NCI-H2227 treated with DMSO at 0.1 percent for 48 hours (cell line): ENCODE results near the gene GOLGA1.
"Not testable (repeated sequence)": the region's sequence is repeated elsewhere in the genome, so short reads cannot be mapped to it uniquely, and the experiment has no call there.

ENCODE experiments used
- DNase-seq: peaks from one replicate; lab custom pipeline; 2025; lab: John Stamatoyannopoulos, UW

Gene GOLGA1

DNA sequence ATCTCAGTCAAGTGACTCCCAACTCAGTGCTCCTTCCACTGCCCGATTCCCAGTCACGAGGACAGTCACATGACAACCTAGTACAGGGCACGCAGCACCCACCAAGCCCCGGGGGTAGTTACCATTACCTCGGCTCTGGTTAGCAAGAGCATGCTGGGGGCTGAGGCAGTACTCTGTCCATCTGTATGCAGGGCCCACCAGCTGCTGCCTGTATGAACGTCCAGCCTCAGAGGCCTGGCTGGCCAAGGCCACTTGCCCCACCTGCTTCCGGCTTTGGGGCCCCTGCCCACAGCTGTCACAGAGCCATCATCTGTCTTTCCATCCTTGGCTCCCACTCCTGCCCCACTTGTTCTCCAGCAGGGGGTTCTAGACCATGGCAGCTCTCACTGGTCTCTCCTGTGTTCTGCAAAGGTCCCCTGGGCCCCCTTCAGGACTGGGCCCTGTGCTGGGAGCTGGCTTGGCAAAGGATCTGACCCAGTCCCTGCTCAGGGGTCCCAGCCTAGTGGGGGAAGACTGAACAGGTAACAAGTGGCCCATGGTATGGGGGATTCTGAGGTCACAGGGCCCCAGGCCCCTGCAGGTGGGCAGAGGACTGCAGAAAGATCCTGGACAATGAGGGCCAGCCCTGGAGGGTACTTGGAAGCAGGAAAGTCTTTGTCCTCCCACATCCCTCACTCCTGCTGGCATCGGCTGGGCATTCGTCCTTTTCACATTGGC is 82.4 kb downstream of the GOLGA1 start:
- no peak for DNase-seq

DNA sequence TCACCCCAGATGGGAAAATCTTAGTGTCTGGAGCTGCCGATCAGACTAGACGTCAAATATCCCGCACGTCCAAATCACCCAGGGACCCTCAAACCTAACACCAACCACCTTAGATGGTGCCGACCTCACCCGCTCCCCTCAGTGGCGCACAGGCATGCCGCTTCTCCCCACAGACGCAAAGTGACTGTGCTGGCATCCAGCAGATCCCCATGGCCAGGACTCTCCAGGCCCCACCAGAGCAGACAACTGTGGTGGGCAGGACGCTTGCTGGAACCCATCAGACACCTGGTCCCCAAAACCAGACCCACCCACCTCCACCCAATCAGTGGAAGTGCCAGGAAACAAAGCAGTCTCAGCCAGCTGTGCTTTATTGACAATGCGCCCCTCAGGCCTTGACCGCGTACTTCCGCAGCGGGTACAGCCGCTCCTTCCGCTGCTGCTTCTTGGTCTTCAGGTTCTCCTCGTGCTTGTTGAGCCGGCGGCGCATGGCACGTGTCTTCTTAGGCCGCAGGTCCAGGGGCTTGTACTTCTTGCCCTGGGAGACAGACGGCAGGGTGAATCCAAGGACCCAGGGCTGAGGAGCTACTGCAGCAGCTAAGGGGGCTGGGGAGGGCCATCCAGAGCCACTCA is 83.2 kb downstream of the GOLGA1 start:
- no peak for DNase-seq

DNA sequence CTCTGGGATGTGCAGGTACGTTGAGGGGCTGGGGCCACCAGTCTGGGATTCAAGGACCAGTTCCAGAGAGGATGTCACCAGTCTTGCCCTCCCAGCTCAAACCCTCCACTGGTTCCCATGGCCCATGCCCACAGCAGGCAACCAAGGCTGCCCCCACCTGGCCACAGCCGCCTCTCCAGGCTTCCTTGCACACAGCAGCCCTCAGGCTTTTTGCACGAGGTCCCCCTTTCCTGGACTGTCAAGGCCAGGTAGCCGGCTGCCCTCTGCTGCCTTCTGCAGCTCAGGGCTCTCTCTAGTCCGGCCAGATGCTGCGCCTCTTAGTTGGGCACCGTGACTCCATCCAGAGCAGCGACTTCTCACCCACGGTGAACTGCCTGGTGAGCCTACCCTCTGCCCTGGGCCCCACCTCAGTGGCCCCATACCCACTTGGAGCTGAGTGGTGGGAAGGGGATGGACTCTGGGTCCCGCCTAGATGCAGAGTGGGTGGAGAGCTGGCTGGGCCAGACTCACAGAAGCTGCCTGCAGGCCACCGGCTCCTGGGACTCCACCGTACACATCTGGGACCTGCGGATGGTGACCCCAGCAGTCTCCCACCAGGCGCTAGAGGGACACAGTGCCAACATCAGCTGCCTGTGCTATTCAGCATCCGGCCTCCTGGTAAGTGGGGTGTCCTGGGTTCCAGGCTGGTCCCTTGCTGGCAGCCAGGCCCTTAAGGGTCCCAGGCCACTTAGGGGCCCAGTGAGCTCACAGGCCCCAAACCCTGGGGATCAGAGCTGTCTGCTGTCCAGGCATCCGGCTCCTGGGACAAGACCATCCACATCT is 84.7 kb downstream of the GOLGA1 start:
- DNase-seq, result no peak

DNA sequence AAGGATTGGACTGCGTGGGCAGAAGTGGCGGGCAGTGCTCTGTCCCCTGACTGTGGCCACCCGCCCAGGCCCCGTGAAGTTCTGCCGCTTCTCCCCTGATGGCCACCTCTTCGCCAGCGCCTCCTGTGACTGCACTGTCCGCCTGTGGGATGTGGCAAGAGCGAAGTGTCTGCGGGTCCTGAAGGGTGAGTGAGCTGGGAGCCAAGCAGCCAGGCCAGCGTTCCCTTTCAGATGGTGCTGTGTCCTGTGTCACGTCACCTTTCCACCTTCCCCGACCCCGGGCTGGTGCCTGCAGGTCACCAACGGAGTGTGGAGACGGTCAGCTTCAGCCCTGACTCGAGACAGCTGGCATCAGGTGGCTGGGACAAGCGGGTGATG is 85.3 kb downstream of the GOLGA1 start:
- no peak for DNase-seq

DNA sequence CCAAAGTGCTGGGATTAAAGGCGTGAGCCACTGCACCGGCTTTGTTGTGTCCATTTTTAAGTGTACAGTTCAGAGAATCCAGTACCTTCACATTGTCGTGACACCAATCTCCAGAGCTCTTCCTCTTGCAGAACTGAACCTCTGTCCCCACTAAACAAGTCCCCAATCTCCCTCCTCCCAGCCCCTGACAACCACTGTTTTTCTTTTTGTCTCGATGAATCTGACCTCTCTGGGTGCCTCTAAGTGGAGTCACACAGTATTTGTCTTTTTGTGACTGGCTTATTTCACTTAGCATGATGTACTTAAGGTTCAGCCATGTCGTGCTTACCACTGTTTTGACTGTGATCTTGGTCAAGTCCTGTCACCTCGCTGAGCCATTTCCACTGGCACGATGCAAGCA is 86.1 kb downstream of the GOLGA1 start:
- DNase-seq, result no peak

DNA sequence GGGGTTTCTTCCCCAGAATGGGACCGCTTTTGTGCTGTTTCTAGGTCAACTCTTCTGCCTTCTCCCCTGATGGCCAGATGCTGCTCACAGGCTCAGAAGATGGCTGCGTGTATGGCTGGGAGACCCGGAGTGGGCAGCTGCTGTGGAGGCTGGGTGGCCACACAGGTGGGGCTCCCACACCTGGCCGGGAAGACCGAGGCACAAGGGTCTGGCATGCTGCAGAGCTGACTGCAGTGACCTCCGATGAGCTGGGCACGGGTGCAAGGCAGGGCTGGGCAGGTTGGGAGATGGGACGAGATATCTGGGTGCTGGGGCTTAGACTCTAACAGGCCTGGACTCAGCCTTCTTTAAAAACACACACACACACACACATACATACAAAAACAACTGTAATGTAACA is 86.7 kb downstream of the GOLGA1 start:
- DNase-seq, result no peak

DNA sequence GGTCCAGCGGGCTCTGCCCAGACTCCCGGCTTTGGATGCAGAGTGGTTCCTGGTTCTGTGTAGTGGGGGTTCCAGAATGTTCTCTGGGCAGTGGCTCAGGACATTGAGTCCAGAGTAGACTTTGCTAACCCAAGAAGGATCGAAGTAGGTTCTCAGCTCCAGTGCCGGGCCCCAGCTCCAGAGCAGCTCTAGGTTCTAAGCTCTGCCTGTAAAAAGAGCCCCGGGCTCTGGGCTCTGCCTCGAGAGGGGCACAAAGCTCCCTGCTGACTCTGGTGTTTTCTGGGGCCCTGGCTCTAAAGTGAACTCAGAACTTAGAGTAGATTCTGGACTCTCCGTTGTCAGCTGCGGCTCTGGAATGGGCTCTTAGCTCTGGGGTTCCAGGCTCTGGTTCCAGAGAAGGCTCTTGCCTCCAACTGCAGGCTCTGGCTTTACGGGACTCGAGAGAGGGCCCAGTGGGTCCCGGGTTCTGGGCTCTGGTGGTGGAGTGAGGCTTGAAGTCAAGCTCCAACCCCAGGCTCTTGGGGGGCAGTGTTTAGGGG is 87.2 kb downstream of the GOLGA1 start:
- DNase-seq, result no peak

DNA sequence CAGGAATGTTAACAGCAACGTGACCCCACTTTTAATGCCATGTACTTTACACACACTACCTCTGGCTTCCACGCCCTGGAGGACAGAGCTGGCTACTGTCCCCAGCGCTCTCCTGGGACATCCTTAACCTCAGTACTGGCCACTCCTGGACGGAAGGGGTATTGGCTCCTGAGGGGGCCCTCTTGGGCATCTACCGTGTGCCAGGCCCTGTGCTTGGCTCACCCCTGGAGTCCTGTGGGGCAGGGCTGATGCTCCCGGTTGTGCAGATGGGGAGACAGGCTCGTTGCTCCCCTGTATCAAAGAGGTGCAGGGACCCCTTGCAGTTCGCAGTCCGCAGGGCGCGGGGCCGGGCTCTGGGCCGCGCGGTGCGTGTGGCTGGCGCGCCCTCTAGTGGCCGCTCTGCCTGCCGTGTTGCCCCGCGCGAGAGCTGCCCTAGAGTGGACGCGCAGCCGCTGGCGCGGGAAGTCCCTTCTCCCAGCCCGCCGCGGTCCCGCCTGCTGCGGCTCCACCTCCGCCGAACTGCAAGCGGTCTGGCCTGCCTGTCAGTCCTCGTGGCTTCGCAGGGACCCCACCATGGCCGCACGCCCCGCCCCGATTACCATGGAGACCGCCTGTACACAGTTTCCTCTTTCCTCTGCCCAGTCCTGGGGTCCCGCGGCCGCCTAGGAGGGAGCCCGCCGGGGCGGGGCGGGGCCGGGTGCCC is 87.9 kb downstream of the GOLGA1 start, which contains the start of gene WDR38:
WDR38 (plus strand) TSS at position 632 of the 703 bp plus-strand sequence. CDS start 72 bp downstream, outside the sequence.
- DNase-seq, result peak; percentile 31

DNA sequence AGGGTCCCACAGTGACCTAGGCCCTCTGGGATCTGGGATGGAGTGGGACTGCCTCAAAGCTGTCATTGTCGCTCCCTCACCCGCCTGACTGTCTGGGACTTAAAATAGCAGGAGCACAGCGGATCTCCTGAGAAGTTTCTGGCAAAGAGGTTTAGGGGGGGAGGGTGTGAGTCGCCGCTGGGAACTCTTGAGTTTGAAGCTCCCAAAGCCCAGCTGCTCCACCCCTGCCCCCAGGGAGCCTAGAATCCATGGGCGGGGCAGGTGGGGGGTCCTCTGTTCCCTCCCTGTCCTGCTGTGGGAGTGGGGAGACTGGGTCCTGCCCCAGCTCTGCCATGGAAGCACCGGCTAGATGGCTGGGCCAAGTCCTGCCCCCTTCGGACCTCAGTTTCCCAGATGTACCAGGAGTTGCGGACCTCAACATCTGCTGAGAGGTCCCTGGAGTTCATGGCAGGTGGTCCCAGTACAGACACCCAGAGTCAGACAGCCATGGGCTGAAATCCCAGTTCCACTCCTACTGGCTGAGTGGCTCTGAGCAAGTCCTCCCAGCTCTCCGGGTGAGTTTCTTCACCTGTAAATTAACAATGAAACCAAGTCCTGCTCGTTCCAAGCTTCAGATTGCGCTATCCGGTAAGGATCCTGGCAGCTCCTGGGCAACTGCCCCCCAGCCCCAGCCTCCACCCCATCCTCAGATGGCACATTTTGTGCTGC is 88.6 kb downstream of the GOLGA1 start:
- DNase-seq, result no peak

DNA sequence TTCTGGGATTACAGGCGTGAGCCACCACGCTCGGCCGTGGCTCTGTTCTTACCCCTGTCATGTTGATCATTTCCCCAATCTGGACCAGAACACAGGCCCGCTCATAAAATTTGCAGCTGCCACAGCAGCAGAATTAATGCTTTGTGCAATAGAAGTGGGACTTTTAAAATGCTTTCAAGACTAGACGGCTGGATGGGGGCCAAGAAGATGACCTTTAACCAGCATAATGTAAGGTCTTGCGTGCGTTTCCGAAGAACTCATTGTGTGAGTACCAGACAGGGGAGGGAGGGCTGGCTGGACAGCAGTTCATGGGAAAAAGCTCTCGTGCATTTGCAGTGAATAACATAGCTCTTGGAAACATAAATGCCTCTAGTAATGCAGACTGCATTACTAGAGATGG is 91.1 kb downstream of the GOLGA1 start:
- peak; percentile 26 for DNase-seq

DNA sequence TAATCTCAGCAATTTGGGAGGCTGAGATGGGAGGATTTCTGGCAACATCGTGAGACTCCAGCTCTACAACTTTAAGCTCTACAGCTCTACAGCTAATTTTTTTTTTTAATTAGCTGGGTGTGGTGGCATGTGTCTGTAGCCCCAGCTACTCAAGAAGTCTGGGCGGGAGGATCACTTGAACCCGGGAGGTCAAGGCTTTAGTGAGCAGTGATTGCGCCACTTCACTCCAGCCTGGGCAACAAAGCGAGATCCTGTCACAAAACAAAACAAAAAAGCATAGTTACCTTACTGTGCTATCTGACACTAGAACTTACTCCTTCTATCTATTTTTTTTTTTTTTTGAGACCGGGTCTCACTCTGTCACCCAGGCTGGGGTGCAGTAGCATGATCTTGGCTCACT is 93.9 kb downstream of the GOLGA1 start:
- no peak for DNase-seq

DNA sequence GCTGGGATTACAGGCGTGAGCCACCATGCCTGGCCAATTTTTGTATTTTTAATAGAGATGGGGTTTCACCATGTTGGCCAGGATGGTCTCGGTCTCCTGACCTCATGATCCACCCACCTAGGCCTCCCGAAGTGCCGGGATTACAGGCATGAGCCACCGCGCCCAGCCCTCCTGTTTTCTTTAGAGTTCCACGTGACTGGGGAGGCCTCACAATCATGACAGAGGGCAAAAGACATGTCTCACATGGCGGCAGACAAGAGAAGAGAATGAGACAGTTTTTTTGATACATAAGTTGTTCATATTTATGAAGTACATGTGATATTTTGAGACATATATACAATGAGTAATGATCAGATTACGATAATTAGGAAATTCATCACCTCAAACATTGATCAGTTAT is 94.4 kb downstream of the GOLGA1 start:
- DNase-seq, result not testable (repeated sequence)

DNA sequence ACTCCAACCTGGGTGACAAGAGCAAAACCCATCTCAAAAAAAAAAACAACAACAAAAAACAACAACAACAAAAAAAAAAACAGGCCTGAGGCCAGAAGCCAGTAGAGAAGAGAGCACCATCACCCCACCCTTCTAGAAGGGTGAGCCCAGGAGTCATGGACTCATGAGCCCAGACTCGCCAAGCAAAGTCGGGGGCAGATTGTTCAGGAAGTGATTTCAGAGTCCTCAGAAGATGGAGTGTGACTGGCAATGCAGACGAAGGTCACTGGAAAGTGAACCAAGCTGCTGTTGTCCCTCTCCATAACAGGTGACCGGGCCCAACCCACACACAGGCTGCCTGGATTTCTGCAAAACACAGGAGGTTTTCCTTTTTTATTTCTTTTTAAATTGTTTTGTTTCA is 96.6 kb downstream of the GOLGA1 start:
- DNase-seq, result no peak

DNA sequence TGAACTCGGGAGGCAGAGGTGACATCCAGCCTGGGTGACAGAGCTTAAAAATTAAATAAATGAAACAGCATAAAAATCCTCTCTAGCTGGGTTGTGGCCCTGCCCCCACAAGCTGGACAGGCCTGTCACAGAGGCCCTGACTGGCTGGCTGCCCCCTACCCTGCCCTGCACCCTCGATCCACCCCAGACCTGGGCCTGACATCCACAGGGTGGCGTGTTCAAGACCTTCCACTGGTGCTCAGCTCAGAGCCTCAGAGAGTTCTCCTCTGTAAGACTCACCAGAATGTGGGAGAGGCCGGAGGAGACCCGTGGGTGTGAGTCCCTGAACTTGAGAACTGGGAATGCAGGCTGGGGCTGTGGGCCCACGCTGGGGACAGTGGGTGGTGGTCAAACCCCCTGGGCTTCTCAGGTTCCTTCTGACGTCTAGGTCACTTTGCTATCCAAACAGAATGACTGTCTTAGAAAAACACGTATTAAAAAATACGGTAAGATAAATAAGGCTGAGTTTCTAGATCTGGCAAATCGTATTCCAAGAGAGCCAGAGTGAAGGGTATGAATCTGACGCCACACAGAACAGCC is 97.3 kb downstream of the GOLGA1 start:
- no peak for DNase-seq

DNA sequence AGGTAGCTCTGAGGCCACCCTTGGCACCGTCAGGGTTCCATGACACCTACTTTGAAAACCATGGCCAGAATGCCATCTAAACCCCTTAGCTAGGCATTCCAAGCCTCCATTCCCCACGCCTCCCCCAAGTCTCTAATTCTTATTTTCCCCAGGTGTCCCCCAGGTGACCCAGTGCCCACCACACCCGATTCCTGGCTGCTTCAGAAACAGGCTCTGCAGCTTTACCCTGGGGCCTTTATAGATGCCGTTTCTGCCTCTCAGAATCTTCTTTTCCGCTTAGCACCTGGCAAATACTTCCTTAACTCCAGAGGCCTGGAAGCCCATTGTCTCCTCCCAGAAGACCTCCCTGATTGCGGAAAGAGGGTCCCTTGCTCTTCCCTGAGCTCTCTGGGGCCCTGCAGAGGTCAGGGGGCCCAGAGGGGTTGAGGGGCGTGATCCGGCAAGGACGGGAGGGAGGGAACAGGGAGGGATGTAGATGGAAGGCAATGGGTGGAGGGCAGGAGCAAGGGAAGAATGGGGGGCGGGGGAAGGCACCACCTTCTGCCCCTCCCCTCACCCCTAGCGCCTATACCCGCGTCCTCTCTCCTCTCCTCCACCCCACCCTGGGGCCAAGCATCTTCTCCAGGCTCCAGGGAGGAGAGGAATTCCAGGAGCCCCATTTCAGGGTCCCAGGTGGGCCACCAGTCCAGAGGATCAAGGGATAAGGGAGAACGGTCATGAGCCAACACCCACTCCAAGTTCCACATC is 99.6 kb downstream of the GOLGA1 start:
- DNase-seq, result no peak

DNA sequence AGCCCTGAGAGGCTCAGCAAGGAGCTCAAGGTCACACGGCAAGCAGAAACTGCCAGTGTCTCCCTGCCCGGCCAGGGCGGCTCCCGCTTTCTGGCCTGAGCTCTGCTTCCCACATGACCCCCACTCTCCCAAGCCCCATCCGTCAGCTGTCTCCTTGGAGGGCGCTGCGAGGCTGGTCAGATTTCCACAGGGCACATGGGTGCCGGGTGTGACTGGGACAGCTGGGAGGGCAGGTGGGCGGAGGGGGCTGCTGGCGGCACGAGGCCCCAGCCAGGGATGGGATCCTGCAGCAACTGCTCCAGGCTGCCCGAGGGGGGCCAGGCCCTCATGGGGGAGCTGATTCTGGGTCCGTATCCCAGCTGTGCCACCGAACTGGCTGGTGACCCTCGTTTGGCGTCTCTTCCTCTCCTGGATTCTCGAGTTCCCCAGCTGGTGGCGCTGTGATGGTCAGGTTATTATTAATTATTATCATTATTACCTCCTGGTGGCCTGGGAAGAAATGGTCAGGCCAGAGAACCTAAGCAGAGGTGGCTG is 100.5 kb downstream of the GOLGA1 start:
- no peak for DNase-seq

DNA sequence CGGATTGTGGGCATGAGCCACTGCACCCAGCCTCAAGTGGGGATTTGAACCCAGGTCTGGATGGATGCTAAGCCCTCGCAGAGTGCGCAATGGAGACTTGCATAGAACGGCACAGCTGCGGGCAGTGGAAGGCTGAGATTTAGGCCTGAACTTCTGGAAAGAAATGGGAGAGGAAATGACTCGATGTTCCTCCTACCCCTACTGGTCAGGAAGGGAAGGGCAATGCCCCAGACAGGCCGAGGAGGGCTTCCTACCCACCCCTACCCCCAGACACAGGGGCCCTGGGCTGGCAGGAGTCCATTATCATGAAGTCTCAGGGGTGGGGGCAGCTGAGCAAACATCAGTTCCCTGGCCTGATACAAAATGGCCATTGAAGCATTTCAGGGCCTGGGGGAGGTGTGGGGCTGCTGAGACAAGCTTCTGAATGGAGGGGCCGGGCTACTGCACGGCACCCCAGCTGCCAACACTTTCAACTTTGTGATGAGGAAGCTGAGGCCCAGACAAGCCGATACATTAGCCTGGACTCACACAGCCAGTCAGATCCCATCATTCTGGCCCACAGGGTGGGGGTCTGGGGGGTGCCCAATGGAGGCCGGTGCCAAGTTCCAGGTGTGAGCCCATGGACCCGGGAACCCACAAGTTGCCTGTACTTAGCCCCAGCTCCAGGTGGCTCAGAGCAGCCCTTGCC is 101.1 kb downstream of the GOLGA1 start:
- no peak for DNase-seq

DNA sequence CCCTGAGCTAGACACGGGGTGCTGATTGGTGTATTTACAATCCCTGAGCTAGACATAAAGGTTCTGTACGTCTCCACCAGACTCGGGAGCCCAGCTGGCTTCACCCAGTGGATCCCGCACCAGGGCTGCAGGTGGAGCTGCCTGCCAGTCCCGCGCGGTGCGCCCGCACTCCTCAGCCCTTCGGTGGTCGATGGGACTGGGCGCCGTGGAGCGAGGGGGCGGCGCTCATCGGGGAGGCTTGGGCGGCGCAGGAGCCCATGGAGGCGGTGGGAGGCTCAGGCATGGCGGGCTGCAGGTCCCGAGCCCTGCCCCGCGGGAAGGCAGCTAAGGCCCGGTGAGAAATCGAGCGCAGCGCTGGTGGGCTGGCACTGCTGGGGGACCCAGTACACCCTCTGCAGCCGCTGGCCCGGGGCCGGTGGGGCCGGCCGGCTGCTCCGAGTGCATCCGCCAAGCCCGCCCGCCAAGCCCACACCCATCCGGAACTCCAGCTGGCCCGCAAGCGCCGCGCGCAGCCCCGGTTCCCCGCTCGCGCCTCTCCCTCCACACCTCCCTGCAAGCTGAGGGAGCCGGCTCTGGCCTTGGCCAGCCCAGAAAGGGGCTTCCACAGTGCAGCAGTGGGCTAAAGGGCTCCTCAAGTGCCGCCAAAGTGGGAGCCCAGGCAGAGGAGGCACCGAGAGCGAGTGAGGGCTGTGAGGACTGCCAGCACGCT is 102.2 kb downstream of the GOLGA1 start:
- not testable (repeated sequence) for DNase-seq

DNA sequence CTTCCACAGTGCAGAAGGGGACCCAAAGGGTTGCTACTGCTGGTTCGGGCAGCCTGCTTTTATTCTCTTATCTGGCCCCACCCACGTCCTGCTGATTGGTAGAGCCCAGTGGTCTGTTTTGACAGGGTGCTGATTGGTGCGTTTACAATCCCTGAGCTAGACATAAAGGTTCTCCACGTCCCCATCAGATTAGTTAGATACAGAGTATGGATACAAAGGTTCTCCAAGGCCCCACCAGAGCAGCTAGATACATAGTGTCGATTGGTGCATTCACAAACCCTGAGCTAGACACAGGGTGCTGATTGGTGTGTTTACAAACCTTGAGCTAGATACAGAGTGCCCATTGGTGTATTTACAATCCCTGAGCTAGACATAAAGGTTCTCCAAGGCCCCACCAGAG is 102.8 kb downstream of the GOLGA1 start:
- DNase-seq, result not testable (repeated sequence)
